Hippocampal formation (tissue), 2 donors: Measurements from ENCODE around the gene DENND2A.

ENCODE experiments used
- DNase-seq, 2 donors: peaks; one replicate each; lab custom pipeline; 2025; lab: John Stamatoyannopoulos, UW

DENND2A gene

DNA sequence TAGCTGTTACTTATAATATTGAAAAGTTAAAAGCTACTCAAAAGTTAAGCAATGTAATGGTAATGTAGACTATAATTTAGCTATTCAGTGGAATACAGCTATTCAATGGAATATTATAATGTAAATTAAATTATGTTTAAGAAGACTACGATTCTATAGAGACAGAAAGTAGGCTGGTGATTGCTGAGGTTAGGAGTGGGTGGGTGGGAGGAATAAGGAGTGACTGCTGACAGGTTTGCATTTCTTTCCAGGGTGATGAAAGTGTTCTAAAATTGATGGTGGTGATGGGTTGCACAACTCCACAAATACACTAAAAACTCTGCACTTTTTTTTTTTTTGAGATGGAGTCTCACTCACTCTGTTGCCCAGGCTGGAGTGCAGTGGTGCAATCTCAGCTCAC is 21.4 kb downstream of the DENND2A start:
- DNase-seq: no peak

DNA sequence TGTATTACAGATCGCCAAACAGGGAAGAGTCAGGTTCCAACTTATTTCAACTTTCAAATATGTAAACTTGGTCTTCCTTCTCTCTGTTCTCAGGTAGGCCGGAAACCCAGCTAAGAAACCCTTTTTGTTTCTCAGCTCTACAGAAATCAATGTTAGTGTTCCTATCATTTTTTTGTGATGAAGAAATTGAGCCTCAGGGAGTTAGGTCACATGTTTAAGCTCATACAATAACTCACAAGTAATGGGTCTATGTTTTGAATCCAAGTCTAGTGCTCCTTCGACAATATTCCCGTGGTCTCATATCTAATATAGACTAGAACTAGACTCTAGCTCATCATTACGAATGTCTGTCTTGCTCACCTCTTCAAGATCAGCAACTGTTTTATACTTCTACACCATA is 22.3 kb downstream of the DENND2A start:
- no peak for DNase-seq

DNA sequence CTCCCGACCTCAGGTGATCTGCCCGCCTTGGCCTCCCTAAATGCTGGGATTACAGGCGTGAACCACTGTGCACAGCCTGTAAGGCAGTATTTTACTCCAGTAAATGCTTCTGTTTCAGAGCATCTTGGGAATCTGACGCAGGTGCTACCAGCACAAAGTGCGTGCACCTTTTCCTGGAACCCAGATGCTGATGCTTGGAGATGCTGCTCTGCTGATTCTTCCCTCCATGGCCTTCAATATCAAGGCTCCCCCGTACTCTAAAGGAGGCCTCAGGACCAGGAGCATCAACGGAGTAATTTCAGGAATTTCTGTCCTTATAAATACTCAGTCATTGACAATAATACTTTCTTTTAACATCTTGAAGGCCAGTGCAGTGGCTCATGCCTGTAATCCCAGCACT is 23.5 kb downstream of the DENND2A start:
- DNase-seq: no peak

DNA sequence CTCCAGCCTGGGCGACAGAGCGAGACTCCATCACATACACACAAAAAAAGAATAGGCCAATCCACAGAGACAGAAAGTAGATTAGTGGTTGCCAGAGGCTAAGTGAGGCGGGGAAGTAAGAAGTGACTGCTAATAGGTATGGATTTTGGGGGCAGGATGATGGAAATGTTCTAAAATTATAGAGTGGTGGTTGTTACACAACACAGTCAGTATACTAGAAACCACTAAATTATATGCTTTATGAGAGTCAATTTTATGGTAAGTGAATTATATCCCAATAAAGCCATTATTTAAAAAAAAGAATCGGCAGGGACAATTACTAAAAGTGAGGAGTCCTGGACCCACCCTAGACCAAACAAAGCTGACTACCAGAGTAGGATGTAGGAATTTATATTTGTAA is 24.3 kb downstream of the DENND2A start:
- no peak for DNase-seq

DNA sequence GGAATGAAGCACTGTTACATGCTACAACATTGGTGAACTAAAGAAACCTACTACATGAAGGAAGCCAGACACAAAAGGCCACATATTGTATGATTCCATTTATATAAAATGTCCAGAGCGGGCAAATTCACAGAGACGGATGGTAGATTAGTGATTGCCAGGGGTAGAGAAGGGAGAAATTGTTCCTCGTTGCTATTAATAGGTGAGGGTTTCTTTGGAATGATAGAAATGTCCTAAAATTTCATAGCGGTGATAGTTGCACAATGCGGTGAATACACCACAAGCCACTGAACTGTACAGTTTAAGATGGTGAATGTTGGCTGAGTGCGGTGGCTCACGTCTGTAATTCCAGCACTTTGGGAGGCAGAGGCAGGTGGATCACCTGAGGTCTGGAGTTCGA is 29.0 kb downstream of the DENND2A start:
- no peak for DNase-seq

DNA sequence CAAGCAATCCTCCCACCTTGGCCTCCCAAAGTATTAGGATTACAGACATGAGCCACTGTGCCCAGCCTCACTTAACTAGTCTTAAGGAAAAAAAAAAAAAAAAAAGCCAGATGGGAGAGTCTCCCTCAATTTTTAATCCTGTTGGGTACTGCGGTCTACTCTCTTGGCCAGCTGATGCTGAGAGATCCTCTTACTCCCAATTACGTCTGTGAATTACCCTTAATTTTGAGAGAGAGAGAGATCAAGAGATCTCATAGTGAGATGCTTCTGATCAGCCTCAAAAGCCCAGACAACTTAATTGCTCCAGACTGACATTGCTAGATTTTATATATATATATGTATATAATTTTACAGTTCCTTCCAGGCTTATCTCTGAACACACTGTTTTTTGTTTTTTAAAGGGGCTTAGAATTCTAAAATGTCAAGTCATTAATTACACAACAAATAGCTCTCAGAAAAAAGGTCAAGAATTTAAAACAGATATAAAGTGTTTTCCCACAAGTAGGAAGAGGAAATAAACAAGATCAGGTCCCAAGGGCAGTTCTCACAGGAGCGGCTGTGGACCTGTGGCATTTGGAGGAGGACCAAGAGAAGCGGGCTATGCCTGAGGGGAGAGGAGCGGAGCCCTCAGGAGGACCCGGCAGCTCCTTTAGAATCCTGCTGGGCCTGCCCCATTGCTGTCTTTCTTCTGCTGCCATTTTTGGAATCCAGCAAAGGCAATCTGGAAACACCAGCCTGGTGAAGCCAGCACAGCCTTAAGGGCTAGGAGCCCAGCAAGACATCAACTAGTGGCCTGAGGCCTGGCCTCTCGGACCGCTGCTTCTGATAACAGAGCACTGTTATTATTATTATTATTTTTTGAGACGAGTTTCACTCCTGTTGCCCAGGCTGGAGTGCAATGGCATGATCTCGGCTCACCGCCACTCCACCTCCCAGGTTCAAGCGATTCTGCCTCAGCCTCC is 30.1 kb downstream of the DENND2A start:
- no peak for DNase-seq

DNA sequence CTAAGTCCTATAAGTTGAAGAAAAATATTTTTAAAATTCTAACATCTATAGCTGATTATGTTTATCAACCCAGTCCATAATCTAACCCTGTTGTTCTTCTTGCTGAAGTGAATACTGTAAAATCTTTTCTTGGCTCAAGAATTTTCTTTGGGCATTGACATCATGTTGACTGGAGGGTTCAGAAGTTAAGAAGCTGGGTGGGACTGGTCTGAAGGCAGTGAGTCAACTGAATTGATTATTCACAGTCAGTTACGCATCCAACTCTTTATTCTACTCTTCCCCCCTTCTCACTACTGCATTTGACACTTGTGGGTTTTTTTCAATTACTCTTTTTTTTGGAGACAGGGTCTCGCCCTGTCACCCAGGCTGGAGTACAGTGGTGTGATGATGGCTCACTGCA is 31.0 kb downstream of the DENND2A start:
- no peak for DNase-seq

DNA sequence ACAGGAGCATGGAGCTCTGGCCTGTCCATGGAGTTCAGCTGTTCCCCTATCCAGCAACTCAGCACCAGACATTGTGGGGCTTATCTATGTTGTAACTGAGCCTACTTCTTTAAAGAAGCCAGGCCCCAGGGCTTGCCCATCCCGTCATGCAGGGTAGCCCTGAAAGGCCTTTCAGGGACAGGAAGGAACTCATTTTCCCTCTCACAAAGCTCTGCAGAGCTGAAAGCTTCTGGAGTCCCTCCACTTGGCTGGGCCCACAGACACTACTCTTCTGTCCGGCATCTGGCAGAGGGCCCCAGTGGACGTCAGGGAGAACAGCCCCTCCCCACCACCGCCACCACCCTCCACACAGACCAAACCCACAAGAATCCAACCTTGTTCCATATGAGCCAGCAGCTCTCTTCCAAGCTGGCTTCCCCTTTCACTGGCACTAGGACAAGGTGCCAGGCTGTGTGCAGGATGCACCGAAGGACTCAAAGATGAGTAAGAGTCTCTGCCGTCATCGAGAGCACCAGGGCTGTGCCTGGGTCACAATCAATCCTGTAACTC is 33.1 kb downstream of the DENND2A start:
- DNase-seq: peak; percentile 83 to 87

DNA sequence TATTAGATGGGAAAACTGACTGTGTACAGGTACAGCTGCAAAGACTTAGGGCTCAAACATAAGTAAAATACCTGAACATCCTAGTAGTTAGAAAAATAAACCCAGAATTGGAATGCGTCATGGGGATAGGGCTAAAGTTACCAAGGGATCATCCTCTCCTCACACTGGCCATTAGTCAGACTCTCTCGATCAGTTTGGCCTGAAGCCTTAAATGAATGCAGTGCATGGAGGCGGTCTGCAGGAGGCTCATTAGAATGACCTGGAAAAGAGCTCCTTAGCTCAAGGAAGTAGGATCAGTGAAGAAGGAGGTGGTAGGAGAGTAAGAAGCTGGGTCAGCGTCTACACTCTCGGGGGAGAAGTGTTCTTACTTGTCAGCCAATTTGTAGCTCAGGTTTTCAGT is 35.3 kb downstream of the DENND2A start:
- DNase-seq: no peak

DNA sequence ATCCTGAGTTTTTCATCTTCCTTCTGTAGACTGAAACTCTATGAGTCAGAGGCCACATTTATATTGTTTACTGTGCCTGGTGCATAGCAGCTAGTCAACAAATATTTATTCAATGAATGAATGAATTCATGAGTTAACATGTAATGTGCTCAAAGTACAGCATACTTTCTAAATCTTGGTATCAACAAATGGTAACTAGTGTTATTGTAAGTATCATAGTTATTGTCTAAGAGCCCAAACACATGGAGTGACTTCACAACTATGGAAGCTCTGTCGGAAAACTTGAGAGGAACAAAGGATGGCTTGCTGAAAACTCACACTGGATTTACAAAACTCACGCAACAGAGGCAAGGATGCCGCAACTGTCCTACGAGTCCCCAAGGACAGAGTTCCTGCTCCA is 35.9 kb downstream of the DENND2A start:
- DNase-seq: no peak

DNA sequence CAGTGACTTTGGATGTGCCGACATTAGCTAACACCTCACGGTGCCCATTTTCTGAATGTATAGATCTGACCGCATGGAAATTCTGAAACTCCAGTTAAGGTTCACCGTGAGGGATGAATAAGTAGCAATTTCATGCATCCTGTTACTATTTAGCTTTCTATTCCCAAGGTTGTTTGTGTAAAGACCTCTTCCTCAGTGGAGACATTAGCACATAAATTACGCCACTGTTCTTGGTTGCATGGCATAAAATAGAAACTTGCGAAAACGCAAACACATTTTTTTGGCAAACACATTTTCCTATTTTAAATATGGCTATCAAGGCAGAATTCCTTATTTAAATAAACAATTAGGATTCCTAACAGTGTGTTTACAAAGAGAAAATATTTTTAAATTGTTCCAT is 36.5 kb downstream of the DENND2A start:
- DNase-seq: no peak

DNA sequence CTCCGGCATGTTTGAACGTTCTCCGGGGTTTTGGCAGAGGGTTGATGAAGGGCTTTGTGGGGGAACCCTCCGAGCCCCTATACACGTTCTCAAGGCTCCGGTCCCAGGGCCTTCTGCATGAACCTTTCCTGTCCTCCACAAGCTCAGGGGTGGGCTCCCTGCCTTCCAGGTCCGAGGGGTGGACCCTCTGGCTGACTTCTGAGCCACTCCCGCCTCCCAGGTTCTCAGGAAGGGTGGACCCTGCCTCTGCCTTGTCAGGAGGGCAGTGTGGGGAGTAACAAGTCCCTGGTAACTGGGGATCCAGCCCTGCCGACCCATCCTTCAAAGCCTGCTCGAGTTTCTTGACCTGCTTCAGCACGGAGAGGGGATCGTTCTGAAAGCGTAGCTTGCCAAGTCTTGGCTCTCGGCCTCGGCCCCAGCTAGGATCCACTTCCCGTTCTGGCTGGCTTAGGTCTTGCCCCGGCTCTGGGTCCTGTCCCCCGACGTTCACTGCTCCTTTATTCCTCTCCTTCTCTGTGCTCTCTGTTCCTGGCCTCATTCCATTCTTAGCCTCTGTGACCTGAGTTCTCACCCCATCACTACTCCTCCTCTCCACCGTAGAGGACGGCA is 38.9 kb downstream of the DENND2A start:
- DNase-seq: no peak

DNA sequence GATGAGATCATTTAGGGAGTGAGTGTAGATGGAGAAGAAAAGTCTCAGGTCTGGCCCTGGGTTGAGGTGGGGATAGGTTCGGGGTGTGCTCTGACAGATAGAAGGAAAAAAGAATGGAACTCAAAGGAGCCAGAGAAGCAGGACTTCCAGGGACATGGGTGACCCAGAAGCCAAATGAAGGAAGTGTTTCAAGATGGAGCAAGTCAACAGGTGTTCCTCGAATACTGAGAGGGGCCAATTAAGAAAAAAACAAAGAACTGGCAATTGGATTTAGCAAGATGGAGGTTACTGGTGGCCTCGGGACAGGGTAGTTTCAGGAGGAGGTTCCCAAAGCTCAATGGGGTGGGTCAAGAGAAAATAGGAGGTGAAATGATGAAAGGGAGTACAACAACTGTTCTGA is 40.3 kb downstream of the DENND2A start:
- DNase-seq: no peak

DNA sequence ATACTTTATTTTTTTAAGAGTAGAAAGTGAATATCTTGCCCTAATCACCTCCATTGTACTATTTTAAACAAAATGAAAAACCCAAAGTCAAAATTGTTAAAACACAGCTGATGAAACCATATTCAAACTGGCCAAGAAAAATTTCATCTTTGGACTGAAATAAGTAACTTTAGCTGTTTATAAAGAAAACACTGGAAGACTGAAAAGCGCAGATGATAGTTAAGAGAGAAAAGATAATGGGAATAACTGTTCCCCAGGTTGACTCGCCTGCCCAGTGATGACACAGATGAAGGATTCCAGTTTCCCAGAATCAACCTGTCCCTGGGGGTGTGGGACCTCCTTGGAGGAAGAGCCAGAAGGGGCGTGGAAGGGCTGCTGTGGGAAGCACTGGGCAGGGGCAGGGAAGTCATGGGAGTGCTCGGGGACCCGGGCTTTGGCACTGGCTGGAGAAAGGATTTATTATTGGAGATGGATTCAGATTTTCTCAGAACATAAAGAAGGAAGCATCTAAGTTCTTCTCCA is 43.1 kb downstream of the DENND2A start:
- no peak for DNase-seq

DNA sequence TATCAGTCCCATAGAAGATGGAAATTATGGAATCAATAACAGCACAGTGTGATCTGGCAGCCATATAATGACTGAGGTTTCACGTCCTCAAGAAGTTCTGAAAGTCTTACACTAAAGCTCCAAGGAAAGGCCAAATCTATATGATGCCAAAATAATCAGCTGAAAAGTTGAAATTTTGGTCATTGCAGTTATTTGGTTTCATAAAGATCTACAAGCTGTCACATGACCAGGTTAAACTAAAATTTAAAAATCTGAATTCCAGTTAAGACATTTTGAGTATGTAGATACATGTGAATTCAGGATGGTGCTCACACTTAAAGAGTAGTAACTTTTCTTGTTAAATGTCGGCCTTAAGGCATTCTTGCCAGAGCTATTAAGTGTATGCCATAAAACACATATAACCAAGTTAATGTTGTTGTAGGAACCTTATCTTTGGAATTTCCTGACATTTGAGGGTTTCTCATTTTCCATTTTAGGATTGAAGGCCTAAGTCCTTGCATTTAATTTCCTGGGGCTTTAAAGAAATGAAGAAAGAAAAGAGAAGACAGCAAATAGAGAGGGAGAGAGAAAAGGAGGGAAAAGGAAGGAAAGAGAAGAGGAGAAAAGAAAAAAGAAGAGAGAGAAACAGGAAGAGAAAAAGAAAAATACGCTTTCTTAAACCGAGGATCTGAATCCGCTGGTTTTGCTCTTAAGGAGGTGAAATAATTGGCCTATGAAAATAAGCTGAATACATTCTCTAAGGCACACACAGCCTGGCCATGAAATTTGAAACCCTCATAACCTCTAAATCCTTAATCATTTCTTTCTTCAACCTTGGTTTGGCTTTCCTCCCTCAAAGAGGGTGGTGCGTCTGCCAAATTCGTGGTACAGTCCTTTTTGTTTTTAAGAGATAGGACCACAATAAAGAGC is 43.8 kb downstream of the DENND2A start:
- DNase-seq: no peak

DNA sequence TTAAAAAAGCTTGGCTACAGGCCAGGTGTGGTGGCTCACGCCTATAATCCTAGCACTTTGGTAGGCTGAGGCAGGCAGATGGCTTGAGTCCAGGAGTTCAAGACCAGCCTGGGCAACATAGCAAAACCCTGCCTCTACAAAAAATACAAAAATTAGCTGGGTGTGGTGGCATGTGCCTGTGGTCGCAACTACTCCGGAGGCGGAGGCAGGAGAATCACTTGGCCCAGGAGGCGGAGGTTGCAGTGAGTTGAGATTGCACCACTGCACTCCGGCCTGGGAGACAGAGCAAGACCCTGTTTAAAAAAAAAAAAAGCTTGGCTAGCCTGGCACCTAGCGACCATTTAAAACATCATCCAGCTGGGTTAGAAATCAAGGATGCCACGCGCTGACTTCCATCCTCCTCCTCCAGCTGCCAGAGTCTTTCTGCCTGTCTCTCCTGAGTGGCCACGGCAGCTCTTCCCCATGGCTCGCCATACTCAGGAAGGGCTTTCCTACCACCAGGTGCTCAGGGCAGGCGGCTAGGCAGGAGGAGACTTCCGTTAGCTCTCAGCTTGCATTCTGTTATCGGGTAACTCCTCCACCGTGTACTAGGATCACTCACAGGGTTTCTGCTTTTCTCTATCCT is 45.0 kb downstream of the DENND2A start:
- DNase-seq: no peak

DNA sequence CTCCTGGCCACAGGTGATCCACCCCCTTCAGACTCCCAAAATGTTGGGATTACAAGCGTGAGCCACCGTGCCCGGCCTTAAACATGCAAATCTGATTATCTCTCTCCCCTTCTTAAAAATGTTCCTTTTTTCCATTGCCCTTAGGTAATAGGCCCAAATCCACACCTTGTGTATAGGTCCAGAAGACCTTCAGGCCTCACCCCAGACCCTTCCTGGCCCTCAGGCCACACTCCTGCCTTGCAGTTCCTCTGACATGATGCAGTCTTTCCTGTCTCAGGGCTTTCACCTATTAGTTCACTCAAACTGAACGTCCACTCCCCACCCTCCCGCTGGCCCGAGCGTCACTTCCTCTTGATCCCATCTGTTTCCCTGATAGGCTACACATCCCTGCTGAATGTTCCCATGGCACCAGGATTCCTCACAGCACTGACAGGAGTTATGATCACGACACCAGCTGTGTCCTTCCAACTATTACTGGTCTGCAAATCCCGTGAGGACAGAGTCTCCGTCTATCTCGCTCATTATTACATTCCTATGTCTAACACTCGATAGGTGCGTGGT is 46.4 kb downstream of the DENND2A start:
- DNase-seq: no peak

DNA sequence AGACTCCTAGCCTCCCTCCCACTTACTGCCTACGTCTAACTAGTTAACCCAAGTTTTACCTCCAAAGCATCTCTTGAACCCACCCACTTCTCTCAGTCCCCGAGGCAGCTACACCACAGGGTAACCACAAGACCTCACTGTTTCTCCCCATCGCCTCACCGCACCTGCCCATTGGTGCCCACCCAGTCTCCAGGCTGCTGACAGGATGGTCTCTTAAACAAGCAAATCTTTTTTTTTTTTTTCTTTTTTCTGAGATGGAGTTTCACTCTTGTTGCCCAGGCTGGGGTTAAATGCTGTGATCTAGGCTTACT is 47.0 kb downstream of the DENND2A start:
- DNase-seq: no peak

DNA sequence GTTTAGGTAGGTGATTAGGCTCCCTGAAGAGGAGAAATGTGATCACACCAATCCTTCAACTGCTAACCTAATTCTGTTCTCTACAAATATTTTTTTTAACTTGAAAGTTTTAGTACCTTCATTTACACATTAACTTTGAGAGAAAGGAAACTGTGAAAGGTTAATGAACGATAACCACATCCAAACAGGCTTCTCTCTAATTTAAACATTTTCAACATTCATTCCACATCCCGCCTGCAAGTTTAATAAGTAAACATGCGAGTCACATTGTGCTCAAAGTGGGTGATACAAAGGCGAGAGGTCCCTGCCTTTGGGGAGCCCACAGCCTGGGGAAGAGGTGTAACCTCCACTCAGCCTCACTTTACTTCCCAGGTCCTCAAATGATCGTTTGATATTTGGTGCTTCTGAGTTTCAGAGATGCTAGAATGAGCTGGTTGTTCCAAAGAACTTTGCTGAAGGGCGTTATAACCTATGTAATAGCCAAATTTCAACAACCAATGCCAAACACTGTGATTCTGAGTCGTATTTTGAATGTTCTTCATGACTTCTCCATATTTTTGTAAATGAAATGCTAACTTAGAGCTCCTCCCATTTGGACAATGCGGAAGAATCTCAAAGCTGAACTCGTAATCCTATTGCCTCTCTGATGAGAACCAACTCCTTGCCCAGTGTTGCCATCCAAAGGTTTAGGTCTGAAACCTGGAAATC is 47.5 kb downstream of the DENND2A start:
- no peak for DNase-seq

DNA sequence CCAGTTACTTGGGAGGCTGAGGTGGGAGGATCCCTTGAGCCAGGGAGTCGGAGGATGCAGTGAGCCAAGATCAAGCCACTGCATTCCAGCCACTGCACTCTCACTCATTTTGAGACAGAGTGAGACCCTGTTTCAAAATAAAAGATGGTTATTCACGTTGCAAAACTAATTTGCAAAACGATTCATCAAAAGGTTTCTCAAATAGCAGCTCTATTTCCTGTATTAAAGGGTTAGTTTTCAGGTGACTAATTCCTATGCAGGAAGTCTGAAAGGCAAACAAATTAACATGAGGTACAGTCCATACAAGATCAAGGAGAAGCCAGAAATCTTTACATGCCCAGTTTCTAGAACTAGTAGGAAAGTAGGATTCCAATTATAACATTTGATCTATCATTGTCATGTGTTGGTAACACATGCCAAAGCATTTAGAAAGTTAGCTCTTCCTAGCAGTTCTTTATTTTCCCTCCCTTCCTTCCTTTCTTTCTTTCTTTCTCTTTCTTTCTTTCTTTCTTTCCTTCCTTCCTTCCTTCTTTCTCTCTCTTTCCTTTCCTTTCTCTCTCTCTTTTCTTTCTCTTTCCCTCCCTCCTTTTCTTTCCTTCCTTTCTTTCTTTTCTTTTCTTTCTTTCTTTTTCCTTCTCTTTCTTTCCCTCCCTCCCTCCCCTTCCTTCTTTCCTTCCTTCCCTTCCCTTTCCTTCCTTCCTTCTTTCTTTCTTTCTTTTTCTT is 49.3 kb downstream of the DENND2A start:
- DNase-seq: no peak
